ENCODE data around the gene RNF123.

The RNF123 gene

GRCh38 chr3:49689046-49689907 is at the start of gene RNF123, which contains the start of gene MST1:
RNF123 (plus strand) TSS chr3:49689557; CDS start chr3:49691166, 1,609 bp downstream.
MST1 (minus strand) TSS chr3:49689474; CDS start chr3:49688691, 783 bp downstream.
- peak; percentile 92 for DNase-seq

GRCh38 chr3:49641292-49641691 is 48.1 kb upstream of the RNF123 start:
- DNase-seq, result no peak

DNA sequence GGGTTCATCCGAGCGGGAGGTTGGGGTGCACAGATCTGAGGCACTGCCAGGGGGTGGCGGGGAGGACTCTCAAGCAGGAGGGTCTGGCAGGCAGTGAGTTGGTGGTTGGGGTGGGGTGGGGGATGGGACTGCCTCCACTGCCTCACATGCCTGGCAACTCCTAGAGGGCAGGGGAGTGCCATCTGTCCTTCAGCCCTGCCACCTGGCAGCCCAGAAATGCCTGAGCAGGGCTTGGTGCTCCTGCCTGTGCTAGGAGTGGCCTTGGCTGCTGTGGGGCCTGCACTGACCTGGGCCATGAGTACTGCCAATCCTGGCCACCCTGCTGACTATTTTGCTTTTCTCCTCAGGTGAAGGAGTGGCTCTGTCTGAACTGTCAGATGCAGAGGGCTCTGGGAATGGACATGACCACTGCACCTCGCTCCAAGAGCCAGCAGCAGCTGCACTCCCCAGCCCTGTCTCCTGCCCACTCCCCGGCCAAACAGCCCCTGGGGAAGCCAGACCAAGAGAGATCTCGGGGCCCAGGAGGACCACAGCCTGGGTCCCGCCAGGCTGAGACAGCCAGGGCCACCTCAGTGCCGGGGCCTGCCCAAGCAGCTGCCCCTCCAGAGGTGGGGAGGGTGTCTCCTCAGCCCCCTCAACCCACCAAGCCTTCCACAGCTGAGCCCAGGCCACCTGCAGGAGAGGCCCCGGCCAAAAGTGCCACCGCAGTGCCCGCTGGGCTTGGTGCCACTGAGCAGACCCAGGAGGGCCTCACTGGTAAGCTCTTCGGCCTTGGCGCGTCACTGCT is 47.2 kb upstream of the RNF123 start:
- no peak for DNase-seq

GRCh38 chr3:49642708-49643145 is 46.6 kb upstream of the RNF123 start:
- no peak for DNase-seq

GRCh38 chr3:49644684-49645083 is 44.7 kb upstream of the RNF123 start:
- DNase-seq, result no peak

DNA sequence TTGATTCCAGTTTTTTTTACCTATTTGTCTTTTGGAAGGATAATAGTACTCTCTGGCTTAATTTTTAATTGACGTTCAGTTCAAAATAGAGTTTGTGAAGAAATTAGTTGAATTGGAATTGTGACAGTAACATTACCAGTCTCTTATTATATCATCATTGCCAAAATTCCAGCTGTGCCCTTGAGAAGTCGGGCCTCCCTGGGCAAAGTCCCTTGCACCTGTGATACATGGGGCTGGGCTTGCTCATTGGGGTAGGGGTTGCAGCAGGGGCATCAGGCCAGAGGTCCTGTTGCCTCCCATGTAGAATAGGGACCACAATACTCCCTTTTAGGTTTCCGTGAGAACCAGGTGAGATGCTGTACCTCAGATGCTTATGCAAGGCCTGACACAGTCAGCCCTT is 43.1 kb upstream of the RNF123 start:
- no peak for DNase-seq

GRCh38 chr3:49647741-49648140 is 41.6 kb upstream of the RNF123 start:
- DNase-seq, result no peak

GRCh38 chr3:49648354-49649019 is 40.9 kb upstream of the RNF123 start:
- DNase-seq, result no peak

- no peak for DNase-seq
These were observed 39.8 kb upstream of the RNF123 start for GRCh38 chr3:49649576-49649975.

DNA sequence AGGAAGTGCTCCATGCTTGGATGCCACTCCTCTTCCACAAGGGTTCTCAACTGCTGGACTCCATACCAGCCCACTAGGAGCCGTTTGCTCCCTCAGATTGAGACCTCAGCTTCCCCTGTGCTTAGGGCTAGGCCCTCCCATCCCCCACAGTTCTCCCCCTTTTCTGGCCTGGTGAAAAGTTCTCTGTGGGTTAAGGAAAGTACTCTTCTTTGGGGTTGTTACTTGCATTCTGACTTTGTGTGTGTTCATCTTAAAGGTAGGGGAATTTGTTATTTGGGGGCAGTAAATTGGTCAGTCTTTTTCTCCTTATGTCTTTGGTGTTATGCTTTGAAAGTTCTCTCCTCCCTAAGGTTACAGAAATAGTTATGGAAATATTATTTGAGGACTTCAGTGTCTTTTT is 39.2 kb upstream of the RNF123 start:
- no peak for DNase-seq

- no peak for DNase-seq
These were observed 38.7 kb upstream of the RNF123 start for GRCh38 chr3:49650637-49651036.

DNA sequence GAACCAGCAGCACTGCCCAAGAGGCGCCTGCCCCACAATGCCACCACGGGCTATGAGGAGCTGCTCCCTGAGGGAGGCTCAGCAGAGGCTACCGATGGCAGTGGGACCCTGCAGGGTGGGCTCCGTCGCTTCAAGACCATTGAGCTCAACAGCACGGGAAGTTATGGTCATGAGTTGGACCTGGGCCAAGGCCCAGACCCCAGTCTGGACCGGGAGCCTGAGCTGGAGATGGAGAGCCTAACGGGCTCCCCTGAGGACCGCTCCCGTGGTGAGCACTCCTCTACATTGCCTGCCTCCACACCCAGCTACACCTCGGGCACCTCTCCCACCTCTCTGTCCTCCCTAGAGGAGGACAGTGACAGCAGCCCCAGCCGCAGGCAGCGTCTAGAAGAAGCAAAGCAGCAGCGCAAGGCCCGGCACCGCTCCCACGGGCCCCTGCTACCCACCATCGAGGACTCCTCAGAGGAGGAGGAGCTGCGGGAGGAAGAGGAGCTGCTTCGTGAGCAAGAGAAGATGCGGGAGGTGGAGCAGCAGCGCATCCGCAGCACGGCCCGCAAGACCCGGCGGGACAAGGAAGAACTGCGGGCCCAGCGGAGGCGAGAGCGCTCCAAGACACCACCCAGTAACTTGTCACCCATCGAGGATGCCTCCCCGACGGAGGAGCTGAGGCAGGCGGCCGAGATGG is 37.0 kb upstream of the RNF123 start:
- DNase-seq, result no peak

- no peak for DNase-seq
These were observed 36.4 kb upstream of the RNF123 start for GRCh38 chr3:49652903-49653415.

DNA sequence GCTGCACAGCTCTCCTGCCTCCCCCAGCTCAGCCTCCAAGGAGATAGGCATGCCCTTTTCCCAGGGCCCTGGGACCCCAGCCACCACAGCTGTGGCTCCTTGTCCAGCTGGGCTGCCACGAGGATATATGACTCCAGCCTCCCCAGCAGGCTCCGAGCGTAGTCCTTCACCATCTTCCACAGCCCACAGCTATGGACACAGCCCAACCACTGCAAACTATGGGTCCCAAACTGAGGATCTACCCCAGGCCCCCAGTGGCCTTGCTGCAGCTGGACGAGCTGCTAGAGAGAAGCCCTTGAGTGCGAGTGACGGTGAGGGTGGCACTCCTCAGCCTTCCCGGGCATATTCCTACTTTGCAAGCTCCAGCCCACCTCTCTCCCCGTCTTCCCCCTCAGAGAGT is 35.7 kb upstream of the RNF123 start:
- no peak for DNase-seq

- no peak for DNase-seq
These were observed 35.1 kb upstream of the RNF123 start for GRCh38 chr3:49654176-49654825.

GRCh38 chr3:49654955-49655556 is 34.3 kb upstream of the RNF123 start:
- DNase-seq, result no peak

GRCh38 chr3:49655731-49656285 is 33.5 kb upstream of the RNF123 start:
- DNase-seq, result no peak

DNA sequence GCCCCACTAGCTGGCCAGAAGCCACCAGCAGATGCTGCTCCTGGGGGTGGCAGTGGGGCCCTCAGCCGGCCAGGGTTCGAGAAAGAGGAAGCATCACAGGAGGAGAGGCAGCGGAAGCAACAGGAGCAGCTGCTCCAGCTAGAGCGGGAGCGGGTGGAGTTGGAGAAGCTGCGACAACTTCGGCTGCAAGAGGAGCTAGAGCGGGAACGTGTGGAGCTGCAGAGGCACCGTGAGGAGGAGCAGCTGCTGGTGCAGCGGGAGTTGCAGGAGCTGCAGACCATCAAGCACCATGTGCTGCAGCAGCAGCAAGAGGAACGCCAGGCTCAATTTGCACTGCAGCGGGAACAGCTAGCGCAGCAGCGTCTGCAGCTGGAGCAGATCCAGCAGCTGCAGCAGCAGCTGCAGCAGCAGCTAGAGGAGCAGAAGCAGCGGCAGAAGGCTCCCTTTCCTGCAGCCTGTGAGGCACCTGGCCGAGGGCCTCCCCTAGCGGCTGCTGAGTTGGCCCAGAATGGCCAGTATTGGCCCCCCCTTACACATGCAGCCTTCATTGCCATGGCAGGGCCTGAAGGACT is 32.7 kb upstream of the RNF123 start:
- no peak for DNase-seq

DNA sequence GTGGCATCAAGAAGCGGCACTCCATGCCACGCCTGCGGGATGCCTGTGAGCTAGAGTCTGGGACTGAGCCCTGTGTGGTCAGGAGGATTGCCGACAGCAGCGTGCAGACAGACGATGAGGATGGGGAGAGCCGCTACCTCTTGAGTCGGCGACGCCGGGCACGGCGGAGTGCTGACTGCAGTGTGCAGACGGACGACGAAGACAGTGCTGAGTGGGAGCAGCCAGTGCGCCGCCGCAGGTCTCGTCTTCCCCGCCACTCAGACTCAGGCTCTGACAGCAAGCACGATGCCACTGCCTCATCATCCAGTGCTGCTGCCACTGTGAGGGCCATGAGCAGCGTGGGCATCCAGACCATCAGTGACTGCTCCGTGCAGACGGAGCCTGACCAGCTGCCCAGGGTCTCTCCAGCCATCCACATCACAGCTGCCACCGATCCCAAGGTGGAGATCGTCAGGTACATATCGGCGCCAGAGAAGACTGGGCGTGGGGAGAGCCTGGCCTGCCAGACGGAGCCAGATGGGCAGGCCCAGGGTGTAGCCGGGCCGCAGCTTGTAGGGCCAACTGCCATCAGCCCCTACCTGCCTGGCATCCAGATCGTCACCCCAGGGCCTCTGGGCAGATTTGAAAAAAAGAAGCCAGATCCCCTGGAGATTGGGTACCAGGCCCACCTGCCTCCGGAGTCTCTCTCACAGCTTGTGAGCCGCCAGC is 32.0 kb upstream of the RNF123 start:
- no peak for DNase-seq

GRCh38 chr3:49658711-49659110 is 30.6 kb upstream of the RNF123 start:
- no peak for DNase-seq

Data from activated gamma-delta T cell treated with Interleukin-2 at 50 U/mL for 16 hours (primary cell).